Breast epithelium (tissue), 4 donors: Measurements from ENCODE around the gene PRSS48. TPM values are rescaled to one million over a fixed set of nuclear protein-coding genes. Genes with fewer than 3 reads are reported as not detected.

Experiments used
- DNase-seq, 2 donors: peaks; one replicate each; pipeline ENCODE4 v3.0.0-alpha.2; 2019; ENCODE audit warnings: low spot score in 2 of 2
- H3K27ac ChIP-seq, 2 donors: fragments of 200-600 bp; sonication (generic) in 1 of 2; one replicate each; pipeline ENCODE4 v1.5.1; 2016 to 2019; ENCODE audit warnings: mild to moderate bottlenecking in 1 of 2
- H3K27me3 ChIP-seq, 2 donors: fragments of 200-600 bp; sonication (generic) in 1 of 2; one replicate each; pipeline versions ENCODE4 v1.5.1 to v1.6.0; 2017 to 2019; ENCODE audit warnings: control low read depth in 1 of 2, mild to moderate bottlenecking in 1 of 2
- H3K36me3 ChIP-seq: fragments of 200-600 bp; one replicate; pipeline ENCODE4 v1.5.1; 2019
- H3K4me1 ChIP-seq, 2 donors: fragments of 200-600 bp; sonication (generic); one replicate each; pipeline ENCODE4 v1.5.1; 2016 to 2019; ENCODE audit warnings: control low read depth in 1 of 2
- H3K4me3 ChIP-seq, 3 donors: fragments of 200-600 bp; sonication (generic); 1 replicate in 2 of 3; 2 replicates in 1 of 3; pipeline ENCODE4 v1.5.1; 2016 to 2019; ENCODE audit warnings: mild to moderate bottlenecking in 3 of 3, moderate library complexity in 2 of 3
- H3K9me3 ChIP-seq, 2 donors: fragments of 200-600 bp; sonication (generic) in 1 of 2; one replicate each; pipeline ENCODE4 v1.5.1; 2016 to 2019; ENCODE audit warnings: control low read depth in 1 of 2
- POLR2A ChIP-seq: fragments of 450-650 bp; IDR thresholded peaks from one replicate; pipeline ENCODE4 v1.6.1; 2016; ENCODE audit warnings: antibody characterized with exemption, mild to moderate bottlenecking, moderate library complexity
- POLR2AphosphoS5 ChIP-seq, 3 donors: sonication (generic); formaldehyde crosslinking; IDR thresholded peaks; one replicate each; pipeline ENCODE4 v1.6.1; 2017; ENCODE audit warnings: antibody characterized with exemption in 3 of 3
- intact Hi-C: fragments of 100-400 bp; cut with DNase I; formaldehyde crosslinking; loops from one replicate; pipeline ENCODE4 v1.15.1; 2023; ENCODE audit warnings: low total_unique reads
- total RNA-seq, 3 donors: library from RNA; depleted of rRNA; stranded (reverse); fragments of >200 nt; gene quantifications; one replicate each; pipeline ENCODE4 v1.1.0, GENCODE V29; 2016
- TF ChIP-seq, protein P1 (sequence below), 3 donors: fragments of 450-650 bp; IDR thresholded peaks; one replicate each; pipeline ENCODE4 v1.5.1; 2016 to 2017; ENCODE audit warnings: antibody characterized with exemption in 3 of 3, mild to moderate bottlenecking in 3 of 3, moderate library complexity in 3 of 3

Gene PRSS48
- total RNA-seq, 3 donors from 2014 or later = not detected

DNA sequence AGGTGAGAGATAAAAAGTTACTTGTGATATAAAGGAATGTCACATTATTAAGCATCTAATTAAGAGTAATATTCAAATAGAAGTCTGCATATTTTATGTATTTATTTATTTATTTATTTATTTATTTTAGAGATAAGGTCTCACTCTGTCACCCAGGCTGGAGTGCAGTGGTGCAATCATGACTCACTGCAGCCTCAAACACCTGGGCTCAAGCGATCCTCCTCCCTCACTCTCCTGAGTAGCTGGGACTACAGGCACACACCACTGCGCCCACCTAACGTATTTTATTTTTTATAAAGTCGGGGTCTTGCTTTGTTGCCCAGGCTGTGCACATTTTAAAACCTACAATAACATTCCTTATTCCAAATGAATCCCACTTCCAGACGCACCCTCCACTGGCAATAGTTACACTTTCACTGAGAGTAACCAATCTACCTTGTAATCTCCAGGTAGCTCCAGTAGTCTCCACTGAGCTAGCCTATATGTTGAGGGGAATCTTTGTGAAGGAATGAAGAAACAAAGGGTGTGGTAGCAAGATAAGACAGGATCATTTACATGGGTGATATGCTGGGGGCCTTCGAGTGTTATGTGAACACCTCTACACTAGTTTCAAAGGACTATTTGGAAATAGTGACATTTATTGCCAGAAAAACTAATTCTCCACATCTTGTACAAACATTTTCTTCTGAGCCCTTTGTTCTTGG lies 36.5 kb downstream of the PRSS48 start:
- Histone ChIP-seq H3K36me3 (no peaks in the 10 kb centered on the region), H3K27ac (peak overlapping the region in 1 of 2 donors; percentile 74), H3K9me3 (no peaks in the 10 kb centered on the region), H3K4me3 (no peak overlapping the region), H3K4me1 (no peaks in the 10 kb centered on the region), H3K27me3 (no peaks in the 10 kb centered on the region)
- DNase-seq = no peak
- TF ChIP-seq, protein P1, sequence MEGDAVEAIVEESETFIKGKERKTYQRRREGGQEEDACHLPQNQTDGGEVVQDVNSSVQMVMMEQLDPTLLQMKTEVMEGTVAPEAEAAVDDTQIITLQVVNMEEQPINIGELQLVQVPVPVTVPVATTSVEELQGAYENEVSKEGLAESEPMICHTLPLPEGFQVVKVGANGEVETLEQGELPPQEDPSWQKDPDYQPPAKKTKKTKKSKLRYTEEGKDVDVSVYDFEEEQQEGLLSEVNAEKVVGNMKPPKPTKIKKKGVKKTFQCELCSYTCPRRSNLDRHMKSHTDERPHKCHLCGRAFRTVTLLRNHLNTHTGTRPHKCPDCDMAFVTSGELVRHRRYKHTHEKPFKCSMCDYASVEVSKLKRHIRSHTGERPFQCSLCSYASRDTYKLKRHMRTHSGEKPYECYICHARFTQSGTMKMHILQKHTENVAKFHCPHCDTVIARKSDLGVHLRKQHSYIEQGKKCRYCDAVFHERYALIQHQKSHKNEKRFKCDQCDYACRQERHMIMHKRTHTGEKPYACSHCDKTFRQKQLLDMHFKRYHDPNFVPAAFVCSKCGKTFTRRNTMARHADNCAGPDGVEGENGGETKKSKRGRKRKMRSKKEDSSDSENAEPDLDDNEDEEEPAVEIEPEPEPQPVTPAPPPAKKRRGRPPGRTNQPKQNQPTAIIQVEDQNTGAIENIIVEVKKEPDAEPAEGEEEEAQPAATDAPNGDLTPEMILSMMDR (IDR thresholded peaks at IDR 0.05) = no peak
- no peak for TF ChIP-seq POLR2A
- TF ChIP-seq POLR2AphosphoS5 (IDR thresholded peaks at IDR 0.05) = no peak
- intact Hi-C loops = no loop called here

DNA sequence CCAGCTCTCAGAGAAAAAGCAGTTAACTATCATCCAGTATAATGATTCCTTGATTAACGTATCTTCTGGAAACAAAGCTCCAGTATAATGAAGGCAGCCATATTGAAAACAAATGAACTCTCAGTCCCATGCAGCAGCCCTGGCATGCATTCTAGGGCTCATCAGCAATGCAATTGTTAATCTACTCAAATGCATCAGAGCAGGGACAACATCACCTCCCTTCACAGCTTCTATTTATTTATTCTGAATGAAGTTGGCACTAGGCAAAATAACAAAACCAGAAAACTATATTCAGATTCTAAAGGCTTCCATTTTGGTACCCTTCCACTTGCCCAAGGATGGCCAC lies 37.0 kb downstream of the PRSS48 start:
- Histone ChIP-seq H3K4me1 (no peaks in the 10 kb centered on the region), H3K4me3 (no peak overlapping the region), H3K27ac (peak overlapping the region in 1 of 2 donors; percentile 74), H3K36me3 (no peaks in the 10 kb centered on the region), H3K27me3 (no peaks in the 10 kb centered on the region), H3K9me3 (no peaks in the 10 kb centered on the region)
- intact Hi-C loops = no loop called here
- no peak for DNase-seq
- TF ChIP-seq, protein P1 (IDR thresholded peaks at IDR 0.05) = no peak
- no peak for TF ChIP-seq POLR2A
- TF ChIP-seq POLR2AphosphoS5 (IDR thresholded peaks at IDR 0.05) = no peak

DNA sequence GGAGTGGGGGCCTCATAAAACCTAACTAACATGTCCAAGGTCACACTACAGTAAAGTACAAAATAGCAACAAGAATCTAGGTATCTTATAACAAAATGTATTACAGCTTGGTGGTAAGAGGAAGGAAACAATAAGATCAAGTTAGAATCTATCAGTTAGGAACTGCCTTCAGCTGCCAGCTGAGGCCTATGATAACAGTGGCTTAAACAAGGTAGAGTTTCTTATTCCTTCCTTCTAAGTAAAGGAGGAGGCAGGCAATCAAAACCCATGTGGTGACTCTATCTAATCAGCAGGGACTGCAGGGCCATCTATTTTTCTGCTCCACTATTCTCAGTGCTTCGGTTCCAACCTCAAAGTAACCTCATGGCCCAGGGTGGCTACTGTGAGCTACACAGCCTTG lies 37.5 kb downstream of the PRSS48 start:
- intact Hi-C loops = no loop called here
- Histone ChIP-seq H3K27me3 (no peaks in the 10 kb centered on the region), H3K27ac (peak overlapping the region; percentile 68 to 74), H3K4me3 (no peak overlapping the region), H3K9me3 (no peaks in the 10 kb centered on the region), H3K4me1 (no peaks in the 10 kb centered on the region), H3K36me3 (no peaks in the 10 kb centered on the region)
- TF ChIP-seq POLR2AphosphoS5 (IDR thresholded peaks at IDR 0.05) = no peak
- no peak for TF ChIP-seq POLR2A
- TF ChIP-seq, protein P1 (IDR thresholded peaks at IDR 0.05) = no peak
- DNase-seq = no peak

DNA sequence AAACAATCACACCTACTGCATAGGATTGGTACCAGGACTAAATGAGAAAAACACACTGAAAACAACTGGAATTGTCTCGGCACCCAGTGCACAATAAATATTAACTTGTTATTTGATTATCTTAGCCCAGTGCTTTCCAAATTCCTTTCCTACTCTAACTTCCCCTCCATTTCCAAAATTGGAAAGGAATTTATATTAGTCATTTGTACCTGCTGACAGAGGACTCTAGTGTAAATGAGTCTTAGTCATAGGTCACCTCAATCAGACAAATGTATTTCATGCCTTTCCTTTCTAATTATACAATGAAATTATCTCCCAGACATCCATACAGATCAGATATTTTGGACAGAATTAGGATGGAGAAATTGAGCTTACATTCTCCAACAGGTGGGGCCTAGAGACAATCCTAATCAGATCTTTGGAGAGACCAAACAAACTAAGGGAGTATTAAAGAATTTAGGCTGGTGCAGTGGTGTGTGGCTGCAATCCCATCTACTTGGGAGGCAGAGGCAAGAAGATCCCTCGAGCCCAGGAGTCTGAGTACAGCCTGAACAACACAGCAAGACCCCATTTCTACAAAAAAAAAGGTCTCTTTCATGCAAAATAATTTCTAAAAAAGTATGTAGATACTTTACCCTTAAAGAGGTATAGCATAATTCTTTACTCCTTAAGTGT lies 38.4 kb downstream of the PRSS48 start:
- H3K27ac ChIP-seq = peak overlapping the region; percentile 68 to 74
- no peaks in the 10 kb centered on the region for H3K9me3 ChIP-seq
- no peaks in the 10 kb centered on the region for H3K4me1 ChIP-seq
- no peak overlapping the region for H3K4me3 ChIP-seq
- H3K36me3 ChIP-seq = no peaks in the 10 kb centered on the region
- intact Hi-C loops = no loop called here
- TF ChIP-seq, protein P1 (IDR thresholded peaks at IDR 0.05) = no peak
- no peak for TF ChIP-seq POLR2AphosphoS5 (IDR thresholded peaks at IDR 0.05)
- TF ChIP-seq POLR2A = no peak
- no peaks in the 10 kb centered on the region for H3K27me3 ChIP-seq
- DNase-seq = no peak

DNA sequence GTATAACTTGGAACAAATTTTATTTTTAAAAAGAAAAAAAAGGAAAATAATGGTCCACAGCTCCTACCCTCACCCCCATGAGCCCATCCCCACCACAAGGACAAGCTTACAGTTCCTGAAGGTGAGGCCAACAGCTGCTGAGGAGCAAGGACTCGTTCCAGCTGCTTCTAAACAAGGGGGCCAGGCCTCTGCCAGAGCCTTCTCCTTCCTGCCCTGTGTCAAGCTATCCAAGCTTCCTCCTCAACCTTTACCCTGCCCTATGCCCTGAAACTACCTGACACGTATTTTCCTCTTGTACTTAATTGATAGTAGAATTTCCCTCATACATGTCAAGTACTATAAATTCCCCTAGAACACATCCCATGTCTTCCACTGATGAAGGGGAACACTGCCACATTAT lies 39.7 kb downstream of the PRSS48 start:
- Histone ChIP-seq H3K4me3 (no peak overlapping the region), H3K36me3 (no peaks in the 10 kb centered on the region), H3K27ac (peak overlapping the region in 1 of 2 donors; percentile 49), H3K4me1 (no peaks in the 10 kb centered on the region), H3K9me3 (no peaks in the 10 kb centered on the region), H3K27me3 (no peaks in the 10 kb centered on the region)
- TF ChIP-seq POLR2AphosphoS5 (IDR thresholded peaks at IDR 0.05) (no peak), POLR2A (no peak)
- TF ChIP-seq, protein P1 (IDR thresholded peaks at IDR 0.05) = no peak
- intact Hi-C loops = no loop called here
- no peak for DNase-seq
